Measurements from ENCODE around the gene KRT86.

DNA sequence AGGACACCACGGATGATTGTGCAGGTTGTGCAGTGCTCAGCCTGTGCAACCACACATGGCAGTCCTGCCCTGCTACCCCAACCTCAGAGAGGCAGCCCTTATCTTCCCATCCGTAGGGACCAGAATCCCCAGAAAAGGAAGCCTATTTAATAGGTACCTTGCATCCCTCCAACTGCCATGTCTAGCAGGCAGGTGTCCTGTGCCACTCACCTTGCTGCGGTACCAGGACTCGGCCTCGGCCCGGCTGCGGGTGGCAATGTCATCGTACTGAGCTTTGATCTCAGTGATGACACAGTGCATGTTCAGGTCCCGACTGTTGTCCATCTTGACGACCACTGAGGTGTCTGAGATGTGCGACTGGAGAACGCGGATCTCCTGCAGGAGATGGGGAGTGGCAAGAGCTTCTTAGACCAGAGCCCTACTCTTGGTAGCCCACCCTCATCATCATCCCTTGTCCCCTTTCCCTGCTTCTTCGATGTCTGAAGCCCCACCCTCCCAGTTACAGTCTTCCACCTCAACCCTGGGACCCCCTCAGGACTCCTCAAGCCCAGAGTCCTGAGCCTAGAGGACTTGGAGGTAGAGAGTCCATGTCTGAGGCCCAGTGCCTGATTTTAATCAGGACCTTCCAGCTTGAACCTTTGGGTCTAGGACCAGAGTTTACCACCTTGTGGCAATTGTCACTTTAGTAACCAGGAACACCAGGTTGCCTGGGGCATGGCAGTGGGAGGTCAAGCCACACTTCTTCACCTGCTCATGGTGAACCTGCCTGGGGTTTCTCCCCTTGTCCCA, 20.9 kb upstream of the KRT86 start:
- TF ChIP-seq, protein P1, sequence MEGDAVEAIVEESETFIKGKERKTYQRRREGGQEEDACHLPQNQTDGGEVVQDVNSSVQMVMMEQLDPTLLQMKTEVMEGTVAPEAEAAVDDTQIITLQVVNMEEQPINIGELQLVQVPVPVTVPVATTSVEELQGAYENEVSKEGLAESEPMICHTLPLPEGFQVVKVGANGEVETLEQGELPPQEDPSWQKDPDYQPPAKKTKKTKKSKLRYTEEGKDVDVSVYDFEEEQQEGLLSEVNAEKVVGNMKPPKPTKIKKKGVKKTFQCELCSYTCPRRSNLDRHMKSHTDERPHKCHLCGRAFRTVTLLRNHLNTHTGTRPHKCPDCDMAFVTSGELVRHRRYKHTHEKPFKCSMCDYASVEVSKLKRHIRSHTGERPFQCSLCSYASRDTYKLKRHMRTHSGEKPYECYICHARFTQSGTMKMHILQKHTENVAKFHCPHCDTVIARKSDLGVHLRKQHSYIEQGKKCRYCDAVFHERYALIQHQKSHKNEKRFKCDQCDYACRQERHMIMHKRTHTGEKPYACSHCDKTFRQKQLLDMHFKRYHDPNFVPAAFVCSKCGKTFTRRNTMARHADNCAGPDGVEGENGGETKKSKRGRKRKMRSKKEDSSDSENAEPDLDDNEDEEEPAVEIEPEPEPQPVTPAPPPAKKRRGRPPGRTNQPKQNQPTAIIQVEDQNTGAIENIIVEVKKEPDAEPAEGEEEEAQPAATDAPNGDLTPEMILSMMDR (IDR thresholded peaks at IDR 0.05): no peak
- TF ChIP-seq POLR2A (IDR thresholded peaks at IDR 0.05): no peak
